NK-92 treated with Interleukin-12 subunit alpha and Interleukin-12 subunit beta, amount 100 ng/mL, for 24 hours (cell line): Measurements from ENCODE around the gene CBFB.

Experiments used
- DNase-seq: peaks from one replicate; lab custom pipeline; 2025; lab: John Stamatoyannopoulos, UW

Gene CBFB

GRCh38 chr16:67129422-67129821 lies 100.5 kb downstream of the CBFB start:
- DNase-seq = no peak

- no peak for DNase-seq
Measured at GRCh38 chr16:67137605-67138004, 108.7 kb downstream of the CBFB start.

GRCh38 chr16:67141391-67141790 lies 112.4 kb downstream of the CBFB start:
- no peak for DNase-seq

GRCh38 chr16:67142342-67142741 lies 113.4 kb downstream of the CBFB start:
- DNase-seq = no peak

- no peak for DNase-seq
Measured at GRCh38 chr16:67144943-67145342, 116.0 kb downstream of the CBFB start.

GRCh38 chr16:67145746-67146145 lies 116.8 kb downstream of the CBFB start:
- DNase-seq = no peak

GRCh38 chr16:67146523-67147357 lies 117.8 kb downstream of the CBFB start:
- no peak for DNase-seq

- no peak for DNase-seq
Measured at GRCh38 chr16:67147437-67148140, 118.6 kb downstream of the CBFB start.

- DNase-seq = no peak
Measured at GRCh38 chr16:67148221-67148620, 119.3 kb downstream of the CBFB start.

GRCh38 chr16:67148656-67149275 lies 119.8 kb downstream of the CBFB start:
- DNase-seq = no peak

GRCh38 chr16:67149276-67150046 lies 120.5 kb downstream of the CBFB start:
- no peak for DNase-seq

- no peak for DNase-seq
Measured at GRCh38 chr16:67150047-67150832, 121.3 kb downstream of the CBFB start.
